Esophagus muscularis mucosa (tissue), 4 donors: ENCODE results near the gene CEP55. TPM values are rescaled to one million over a fixed set of nuclear protein-coding genes. Genes with fewer than 3 reads are reported as not detected.

Source experiments
- DNase-seq: peaks from one replicate; pipeline ENCODE4 v3.0.0-alpha.2; 2017; ENCODE audit errors: extremely low spot score
- H3K27ac ChIP-seq, 4 donors: fragments of 200-600 bp; sonication (generic); replicated peaks in 1 of 4; 1 replicate in 3 of 4; 2 replicates in 1 of 4; pipeline ENCODE4 v1.5.1; 2016 to 2019; ENCODE audit warnings: mild to moderate bottlenecking in 1 of 4
- H3K27me3 ChIP-seq, 4 donors: fragments of 200-600 bp; sonication (generic); one replicate each; pipeline versions ENCODE4 v1.5.1 to v1.6.0; 2016 to 2019
- H3K36me3 ChIP-seq, 4 donors: fragments of 200-600 bp; sonication (generic); one replicate each; pipeline ENCODE4 v1.5.1; 2016 to 2019
- H3K4me1 ChIP-seq, 4 donors: fragments of 200-600 bp; sonication (generic); one replicate each; pipeline ENCODE4 v1.5.1; 2016 to 2019
- H3K4me3 ChIP-seq, 4 donors: fragments of 200-600 bp; sonication (generic); 1 replicate in 2 of 4; 2 replicates in 2 of 4; pipeline ENCODE4 v1.5.1; 2016 to 2019; ENCODE audit warnings: mild to moderate bottlenecking in 4 of 4, moderate library complexity in 1 of 4
- H3K9me3 ChIP-seq, 4 donors: fragments of 200-600 bp; sonication (generic); 1 replicate in 3 of 4; 2 replicates in 1 of 4; pipeline ENCODE4 v1.5.1; 2016 to 2019
- EP300 ChIP-seq: sonication (generic); formaldehyde crosslinking; IDR thresholded peaks from one replicate; pipeline ENCODE4 v1.6.1; 2017; ENCODE audit warnings: antibody characterized with exemption
- POLR2A ChIP-seq: fragments of 450-650 bp; IDR thresholded peaks from one replicate; pipeline ENCODE4 v1.6.1; 2017; ENCODE audit warnings: antibody characterized with exemption, moderate library complexity, mild to moderate bottlenecking, low read depth
- POLR2AphosphoS5 ChIP-seq, 2 donors: sonication (generic); formaldehyde crosslinking; IDR thresholded peaks; one replicate each; pipeline ENCODE4 v1.6.1; 2017; ENCODE audit warnings: antibody characterized with exemption in 2 of 2
- WGBS: methylation state at CpG from one replicate; pipeline ENCODE4 v1.1.5; 2018; 5-methylcytosine and 5-hydroxymethylcytosine counted together
- intact Hi-C: fragments of 100-400 bp; cut with DNase I; formaldehyde crosslinking; loops from one replicate; pipeline ENCODE4 v1.15.1; 2023
- small RNA-seq, 3 donors: library from RNA; depleted of rRNA; stranded (forward); fragments of <200 nt; gene quantifications; one replicate each; pipeline ENCODE3, GENCODE V24; 2016
- total RNA-seq, 4 donors: library from RNA; depleted of rRNA; stranded (reverse); fragments of >200 nt; gene quantifications; one replicate each; pipeline versions ENCODE4 v1.1.0 to v1.2.1, GENCODE V29; 2016
- TF ChIP-seq, protein P1 (sequence below), 3 experiments: fragments of 200-600 bp in 2 of 3; fragments of 450-650 bp in 1 of 3; sonication (generic) in 2 of 3; IDR thresholded peaks; one replicate each; pipeline ENCODE4 v1.5.1; 2017 to 2019; ENCODE audit warnings: antibody characterized with exemption in 3 of 3, mild to moderate bottlenecking in 2 of 3, moderate library complexity in 1 of 3

Gene CEP55
- total RNA-seq, 4 donors from 2014 or later = 0.19 to 0.80 (median 0.50) TPM; not detected in 1

GRCh38 chr10:93576888-93577287 lies 80.5 kb downstream of the CEP55 start:
- Histone ChIP-seq H3K27me3 (peaks cover 0 to 12% (median 0%) of the 10 kb centered on the region in 4 donors), H3K9me3 (peaks cover 0 to 7% (median 5%) of the 10 kb centered on the region in 4 donors), H3K36me3 (no peaks in the 10 kb centered on the region), H3K4me3 (no peak overlapping the region), H3K4me1 (peaks cover 0 to 7% (median 3%) of the 10 kb centered on the region in 4 donors), H3K27ac (no peak overlapping the region)
- intact Hi-C loops = no loop called here
- TF ChIP-seq, protein P1, sequence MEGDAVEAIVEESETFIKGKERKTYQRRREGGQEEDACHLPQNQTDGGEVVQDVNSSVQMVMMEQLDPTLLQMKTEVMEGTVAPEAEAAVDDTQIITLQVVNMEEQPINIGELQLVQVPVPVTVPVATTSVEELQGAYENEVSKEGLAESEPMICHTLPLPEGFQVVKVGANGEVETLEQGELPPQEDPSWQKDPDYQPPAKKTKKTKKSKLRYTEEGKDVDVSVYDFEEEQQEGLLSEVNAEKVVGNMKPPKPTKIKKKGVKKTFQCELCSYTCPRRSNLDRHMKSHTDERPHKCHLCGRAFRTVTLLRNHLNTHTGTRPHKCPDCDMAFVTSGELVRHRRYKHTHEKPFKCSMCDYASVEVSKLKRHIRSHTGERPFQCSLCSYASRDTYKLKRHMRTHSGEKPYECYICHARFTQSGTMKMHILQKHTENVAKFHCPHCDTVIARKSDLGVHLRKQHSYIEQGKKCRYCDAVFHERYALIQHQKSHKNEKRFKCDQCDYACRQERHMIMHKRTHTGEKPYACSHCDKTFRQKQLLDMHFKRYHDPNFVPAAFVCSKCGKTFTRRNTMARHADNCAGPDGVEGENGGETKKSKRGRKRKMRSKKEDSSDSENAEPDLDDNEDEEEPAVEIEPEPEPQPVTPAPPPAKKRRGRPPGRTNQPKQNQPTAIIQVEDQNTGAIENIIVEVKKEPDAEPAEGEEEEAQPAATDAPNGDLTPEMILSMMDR (IDR thresholded peaks at IDR 0.05) = no peak
- TF ChIP-seq POLR2A = no peak
- no peak for TF ChIP-seq EP300
- no peak for DNase-seq
- WGBS = 65% methylated on average over 3 of the region's 3 CpGs

GRCh38 chr10:93577565-93577964 lies 81.2 kb downstream of the CEP55 start:
- intact Hi-C loops = no loop called here

More at GRCh38 chr10:93577565-93577964, 81.2 kb downstream of the CEP55 start:
- no peak for DNase-seq
- TF ChIP-seq POLR2A = no peak
- TF ChIP-seq, protein P1 (IDR thresholded peaks at IDR 0.05) = no peak
- TF ChIP-seq EP300 = no peak
- no peak for TF ChIP-seq POLR2AphosphoS5 (IDR thresholded peaks at IDR 0.05)
- WGBS = 92% methylated on average over 3 of the region's 3 CpGs
- H3K9me3 ChIP-seq = peaks cover 0 to 7% (median 5%) of the 10 kb centered on the region in 4 donors
- H3K27me3 ChIP-seq = peaks cover 0 to 12% (median 0%) of the 10 kb centered on the region in 4 donors
- no peak overlapping the region for H3K4me3 ChIP-seq
- no peak overlapping the region for H3K27ac ChIP-seq
- H3K4me1 ChIP-seq = peaks cover 0 to 7% (median 3%) of the 10 kb centered on the region in 4 donors
- no peaks in the 10 kb centered on the region for H3K36me3 ChIP-seq

Small RNA genes within 50 kb of the gene (small RNA-seq; reads per million reads assigned to genes)
- 0 reads per million in 3 donors for gene RNA5SP323

Other genes starting within 250 kb of the CEP55 start
- 100 to 1,000 TPM in 2 of 4 donors, 10 to 100 TPM in 2; 71.2 to 120 (median 97.3) TPM for gene MYOF, start 14.3 kb upstream of the CEP55 start, total RNA-seq
- under 1 TPM in 3 of 4 donors, not detected in 1; 0.34 to 0.45 (median 0.42) TPM for gene FFAR4, start 70.1 kb downstream of the CEP55 start, total RNA-seq
- gene RBP4, start 104.6 kb downstream of the CEP55 start, total RNA-seq = 1 to 10 TPM in 1 of 4 donors, under 1 TPM in 2, not detected in 1; 0.83 to 2.0 (median 0.99) TPM
- gene PDE6C, start 115.9 kb downstream of the CEP55 start, total RNA-seq = not detected
- 10 to 100 TPM in 3 of 4 donors, 1 to 10 TPM in 1; 7.0 to 22.4 (median 12.1) TPM for gene FRA10AC1, start 206.0 kb downstream of the CEP55 start, total RNA-seq